ENCODE measurements around the gene NOS1AP.

DNA sequence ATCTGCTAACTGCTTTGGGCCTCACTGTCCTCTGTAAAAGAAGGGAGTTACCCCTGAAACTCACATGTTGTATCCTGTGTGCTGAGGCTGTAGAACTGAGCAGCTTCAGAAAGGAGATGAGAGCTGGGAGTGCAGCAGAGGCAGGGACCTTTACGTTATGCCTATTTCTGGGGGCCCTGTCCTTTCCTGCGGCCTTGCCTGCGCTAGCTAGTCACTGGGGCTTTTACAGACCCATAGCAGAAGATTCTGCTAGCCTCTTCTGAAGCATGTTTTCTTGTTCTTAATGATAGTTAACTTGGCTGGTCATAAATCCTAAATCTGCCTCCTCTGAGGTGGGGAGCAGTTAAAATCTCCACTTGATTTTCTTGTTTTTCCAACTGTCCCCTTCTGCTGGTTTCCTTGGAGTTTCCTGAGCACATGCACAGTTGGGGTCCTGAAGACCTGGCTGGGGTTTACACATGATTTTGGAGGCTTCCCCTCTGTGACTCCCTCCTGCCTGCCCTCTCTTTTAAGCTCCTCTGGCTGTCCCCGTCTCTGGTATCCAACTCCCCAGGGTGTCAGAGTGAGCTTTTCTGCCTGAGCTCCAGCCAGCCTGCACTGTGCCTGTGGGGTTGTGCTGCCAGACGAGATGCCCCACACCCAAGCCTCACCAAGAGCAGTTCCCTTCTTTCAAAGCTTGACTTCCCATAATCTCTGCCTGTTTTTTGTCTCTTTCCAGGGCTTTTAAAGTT lies 76.6 kb downstream of the NOS1AP start:
- no peak for TF ChIP-seq CTCF (IDR thresholded peaks at IDR 0.05; ENCODE audit: low read length)
- no peak for TF ChIP-seq EZH2 (IDR thresholded peaks at IDR 0.05; ENCODE audit: borderline replicate concordance, low read length)

Measured in OCI-LY1 (cell line).